Measurements from ENCODE around the gene TEKT5. TPM values are rescaled to one million over a fixed set of nuclear protein-coding genes. Genes with fewer than 3 reads are reported as not detected.

TEKT5 gene
- total and polyA plus RNA-seq, 9 of the 15 experiments (the other 6 are each of a cell fraction or from before 2014, with no cell fraction given) = 0.10 to 0.19 TPM; not detected in 7

GRCh38 chr16:10662212-10662611, 32.5 kb downstream of the TEKT5 start:
- WGBS (ENCODE audit: insufficient coverage, low coverage, missing lambda C conversion rate) = 0% methylated on average over 5 of the region's 5 CpGs
- no peak for DNase-seq (ENCODE audit: extremely low read depth in 1 of 4, low spot score in 3 of 4)
- Histone ChIP-seq H3K27me3 (ENCODE audit: control insufficient read depth in 2 of 2, insufficient read depth in 2 of 2, low read length in 2 of 2) (peaks cover 14 to 46% of the 10 kb centered on the region in 2 experiments), H3K27ac (ENCODE audit: extremely low read depth, low read depth, low read length) (no peak overlapping the region), H3K36me3 (ENCODE audit: control insufficient read depth, insufficient read depth, low read length) (no peaks in the 10 kb centered on the region), H3K9me1 (ENCODE audit: control insufficient read depth, insufficient read depth, low read length) (no peaks in the 10 kb centered on the region), H4K20me1 (replicated peaks; ENCODE audit: control insufficient read depth, insufficient read depth, low read length) (no peaks in the 10 kb centered on the region), H3K9ac (ENCODE audit: insufficient read depth in 1 of 2, low read depth in 2 of 2, low read length in 2 of 2) (no peak overlapping the region), H3K4me3 (no peak overlapping the region), H3K79me2 (ENCODE audit: control insufficient read depth, insufficient read depth, low read length) (no peaks in the 10 kb centered on the region), H2AFZ (ENCODE audit: low read depth, low read length) (no peak overlapping the region), H3K4me1 (replicated peaks in 1 of 2; ENCODE audit: control insufficient read depth in 2 of 2, insufficient read depth in 2 of 2, low read length in 2 of 2) (no peaks in the 10 kb centered on the region), H3K4me2 (ENCODE audit: insufficient read depth, low read length) (no peak overlapping the region), H3K9me3 (replicated peaks; ENCODE audit: control insufficient read depth, insufficient read depth, low read depth, low read length) (no peaks in the 10 kb centered on the region)
- BruUV-seq (replicated peaks) = no TSS peak
- ATAC-seq = no peak
- CTCF ChIA-PET (ENCODE audit: low intra/inter-chr PET ratio) = no interaction called here
- POLR2A ChIA-PET = interaction anchor here (0.5 to 1.3 kb wide), 2 partner anchors 8 to 409 kb away, joined by 3 to 4 read pairs; no protein-coding TSS in a partner anchor
- no peak for FAIRE-seq
- in situ Hi-C loops (cut with MboI) (no loop called here), intact Hi-C loops (cut with micrococcal nuclease) (loop anchor here (10.0 kb wide), 1 partner anchor 73 kb away; no protein-coding TSS in a partner anchor)
- TF ChIP-seq ARHGAP35 (IDR thresholded peaks at IDR 0.05; ENCODE audit: partially characterized antibody) (no peak), ZBTB26 (CRISPR knock-in tag; IDR thresholded peaks at IDR 0.05) (no peak), CCAR2 (IDR thresholded peaks at IDR 0.05; ENCODE audit: low read depth, low read length) (no peak), MAFG (tag; conservative IDR thresholded peaks at IDR 0.05) (no peak), DACH1 (IDR thresholded peaks at IDR 0.05; ENCODE audit: partially characterized antibody) (no peak), PHF8 (IDR thresholded peaks at IDR 0.05; ENCODE audit: borderline replicate concordance, low read length) (no peak), CHD2 (IDR thresholded peaks at IDR 0.05; ENCODE audit: low read depth, low read length) (no peak), TFE3 (CRISPR knock-in tag; IDR thresholded peaks at IDR 0.05) (no peak), ZNF140 (CRISPR knock-in tag; IDR thresholded peaks at IDR 0.05) (no peak), CBX3 (IDR thresholded peaks at IDR 0.05; ENCODE audit: borderline replicate concordance in 1 of 2, low read length in 2 of 2) (no peak), STAT5A (IDR thresholded peaks at IDR 0.05; ENCODE audit: borderline replicate concordance, low read length) (no peak), SETDB1 (IDR thresholded peaks at IDR 0.05; ENCODE audit: low read length) (no peak), ETS2 (tag; IDR thresholded peaks at IDR 0.05; ENCODE audit: borderline replicate concordance, poor library complexity, severe bottlenecking) (no peak), ETV5 (CRISPR knock-in tag; IDR thresholded peaks at IDR 0.05; ENCODE audit: low read depth) (no peak), IRF1 (CRISPR knock-in tag; IDR thresholded peaks at IDR 0.05; ENCODE audit: borderline replicate concordance) (no peak), HDAC8 (tag; IDR thresholded peaks at IDR 0.05) (no peak), NR3C1 (CRISPR knock-in tag; IDR thresholded peaks at IDR 0.05) (no peak), HNRNPLL (IDR thresholded peaks at IDR 0.05; ENCODE audit: low read depth, low read length, poor library complexity, severe bottlenecking) (no peak), CAMTA2 (CRISPR knock-in tag; conservative IDR thresholded peaks at IDR 0.05) (no peak)
